ENCODE data around the gene HOXD9.

Gene HOXD9

GRCh38 chr2:176117162-176117822 lies 5.2 kb upstream of the HOXD9 start:
- Histone ChIP-seq H2AK5ac (ENCODE audit: low read length) (no peak overlapping the region), H3K79me2 (ENCODE audit: control insufficient read depth, insufficient read depth, low read length) (no peaks in the 10 kb centered on the region), H3K4me1 (ENCODE audit: control insufficient read depth, low read depth, low read length) (no peaks in the 10 kb centered on the region), H3K4ac (ENCODE audit: low read depth, low read length) (no peak overlapping the region), H3K79me1 (ENCODE audit: low read length) (no peaks in the 10 kb centered on the region), H3K56ac (ENCODE audit: low read length) (no peak overlapping the region), H2BK5ac (ENCODE audit: low read length) (no peak overlapping the region), H3K27ac (ENCODE audit: low read depth, low read length) (no peak overlapping the region), H3K23ac (ENCODE audit: low read length) (no peak overlapping the region), H4K8ac (ENCODE audit: low read depth, low read length) (no peak overlapping the region), H2BK15ac (replicated peaks; ENCODE audit: low read depth) (no peak overlapping the region), H3K36me3 (ENCODE audit: control insufficient read depth, insufficient read depth, low read length) (no peaks in the 10 kb centered on the region), H3K4me2 (ENCODE audit: low read length) (no peak overlapping the region), H3K18ac (ENCODE audit: low read length) (no peak overlapping the region), H2BK120ac (ENCODE audit: low read depth, low read length) (no peak overlapping the region), H3K9ac (ENCODE audit: low read length) (no peak overlapping the region), H3K27me3 (ENCODE audit: insufficient read depth, low read length, poor library complexity) (peaks cover 92% of the 10 kb centered on the region), H3K4me3 (ENCODE audit: low read length) (peak overlapping the region; percentile 3), H4K5ac (ENCODE audit: low read length) (no peak overlapping the region)
- WGBS (ENCODE audit: extremely low coverage, insufficient coverage, low lambda C conversion rate), result no CpG with 5 or more reads among the region's 40 CpGs
- no peak for DNase-seq

GRCh38 chr2:176117823-176118371 lies 4.6 kb upstream of the HOXD9 start:
- Histone ChIP-seq H3K4me2 (ENCODE audit: low read length) (no peak overlapping the region), H3K4ac (ENCODE audit: low read depth, low read length) (no peak overlapping the region), H2BK15ac (replicated peaks; ENCODE audit: low read depth) (no peak overlapping the region), H2AK5ac (ENCODE audit: low read length) (no peak overlapping the region), H3K56ac (ENCODE audit: low read length) (no peak overlapping the region), H3K27ac (ENCODE audit: low read depth, low read length) (no peak overlapping the region), H3K79me2 (ENCODE audit: control insufficient read depth, insufficient read depth, low read length) (no peaks in the 10 kb centered on the region), H3K4me3 (ENCODE audit: low read length) (no peak overlapping the region), H3K23ac (ENCODE audit: low read length) (no peak overlapping the region), H3K79me1 (ENCODE audit: low read length) (no peaks in the 10 kb centered on the region), H3K9ac (ENCODE audit: low read length) (no peak overlapping the region), H3K4me1 (ENCODE audit: control insufficient read depth, low read depth, low read length) (no peaks in the 10 kb centered on the region), H4K5ac (ENCODE audit: low read length) (no peak overlapping the region), H2BK120ac (ENCODE audit: low read depth, low read length) (no peak overlapping the region), H4K8ac (ENCODE audit: low read depth, low read length) (no peak overlapping the region), H2BK5ac (ENCODE audit: low read length) (no peak overlapping the region), H3K27me3 (ENCODE audit: insufficient read depth, low read length, poor library complexity) (peaks cover 91% of the 10 kb centered on the region), H3K18ac (ENCODE audit: low read length) (no peak overlapping the region), H3K36me3 (ENCODE audit: control insufficient read depth, insufficient read depth, low read length) (no peaks in the 10 kb centered on the region)
- no peak for DNase-seq
- WGBS (ENCODE audit: extremely low coverage, insufficient coverage, low lambda C conversion rate), result no CpG with 5 or more reads among the region's 11 CpGs

- Histone ChIP-seq H4K8ac (ENCODE audit: low read depth, low read length) (no peak overlapping the region), H4K5ac (ENCODE audit: low read length) (no peak overlapping the region), H3K9ac (ENCODE audit: low read length) (no peak overlapping the region), H3K36me3 (ENCODE audit: control insufficient read depth, insufficient read depth, low read length) (no peaks in the 10 kb centered on the region), H3K56ac (ENCODE audit: low read length) (no peak overlapping the region), H3K79me1 (ENCODE audit: low read length) (no peaks in the 10 kb centered on the region), H3K27ac (ENCODE audit: low read depth, low read length) (no peak overlapping the region), H2AK5ac (ENCODE audit: low read length) (no peak overlapping the region), H3K4me1 (ENCODE audit: control insufficient read depth, low read depth, low read length) (no peaks in the 10 kb centered on the region), H3K4ac (ENCODE audit: low read depth, low read length) (no peak overlapping the region), H2BK5ac (ENCODE audit: low read length) (no peak overlapping the region), H2BK120ac (ENCODE audit: low read depth, low read length) (no peak overlapping the region), H3K4me3 (ENCODE audit: low read length) (no peak overlapping the region), H3K79me2 (ENCODE audit: control insufficient read depth, insufficient read depth, low read length) (no peaks in the 10 kb centered on the region), H3K18ac (ENCODE audit: low read length) (no peak overlapping the region), H2BK15ac (replicated peaks; ENCODE audit: low read depth) (no peak overlapping the region), H3K23ac (ENCODE audit: low read length) (no peak overlapping the region), H3K27me3 (ENCODE audit: insufficient read depth, low read length, poor library complexity) (peaks cover 92% of the 10 kb centered on the region), H3K4me2 (ENCODE audit: low read length) (no peak overlapping the region)
- DNase-seq, result peak; percentile 84
- WGBS (ENCODE audit: extremely low coverage, insufficient coverage, low lambda C conversion rate), result no CpG with 5 or more reads among the region's 24 CpGs
Measured at GRCh38 chr2:176118601-176119339, 3.7 kb upstream of the HOXD9 start.

- Histone ChIP-seq H2BK15ac (replicated peaks; ENCODE audit: low read depth) (no peak overlapping the region), H3K9ac (ENCODE audit: low read length) (no peak overlapping the region), H3K79me2 (ENCODE audit: control insufficient read depth, insufficient read depth, low read length) (no peaks in the 10 kb centered on the region), H3K27ac (ENCODE audit: low read depth, low read length) (no peak overlapping the region), H4K5ac (ENCODE audit: low read length) (no peak overlapping the region), H3K27me3 (ENCODE audit: insufficient read depth, low read length, poor library complexity) (peaks cover 94% of the 10 kb centered on the region), H3K79me1 (ENCODE audit: low read length) (no peaks in the 10 kb centered on the region), H3K18ac (ENCODE audit: low read length) (no peak overlapping the region), H3K36me3 (ENCODE audit: control insufficient read depth, insufficient read depth, low read length) (no peaks in the 10 kb centered on the region), H2AK5ac (ENCODE audit: low read length) (no peak overlapping the region), H3K4me1 (ENCODE audit: control insufficient read depth, low read depth, low read length) (no peaks in the 10 kb centered on the region), H2BK5ac (ENCODE audit: low read length) (no peak overlapping the region), H2BK120ac (ENCODE audit: low read depth, low read length) (no peak overlapping the region), H3K4me2 (ENCODE audit: low read length) (no peak overlapping the region), H3K23ac (ENCODE audit: low read length) (peak overlapping the region; percentile 73), H3K4me3 (ENCODE audit: low read length) (no peak overlapping the region), H3K56ac (ENCODE audit: low read length) (no peak overlapping the region), H3K4ac (ENCODE audit: low read depth, low read length) (no peak overlapping the region), H4K8ac (ENCODE audit: low read depth, low read length) (no peak overlapping the region)
- WGBS (ENCODE audit: extremely low coverage, insufficient coverage, low lambda C conversion rate), result no CpG with 5 or more reads among the region's 13 CpGs
- no peak for DNase-seq
Measured at GRCh38 chr2:176120364-176121189, 1.9 kb upstream of the HOXD9 start.

- Histone ChIP-seq H2BK120ac (ENCODE audit: low read depth, low read length) (no peak overlapping the region), H3K27ac (ENCODE audit: low read depth, low read length) (no peak overlapping the region), H3K79me1 (ENCODE audit: low read length) (no peaks in the 10 kb centered on the region), H3K23ac (ENCODE audit: low read length) (no peak overlapping the region), H4K5ac (ENCODE audit: low read length) (no peak overlapping the region), H4K8ac (ENCODE audit: low read depth, low read length) (no peak overlapping the region), H3K18ac (ENCODE audit: low read length) (no peak overlapping the region), H3K56ac (ENCODE audit: low read length) (no peak overlapping the region), H3K36me3 (ENCODE audit: control insufficient read depth, insufficient read depth, low read length) (no peaks in the 10 kb centered on the region), H3K4me3 (ENCODE audit: low read length) (no peak overlapping the region), H3K4me2 (ENCODE audit: low read length) (no peak overlapping the region), H3K4me1 (ENCODE audit: control insufficient read depth, low read depth, low read length) (no peaks in the 10 kb centered on the region), H3K4ac (ENCODE audit: low read depth, low read length) (no peak overlapping the region), H2BK5ac (ENCODE audit: low read length) (no peak overlapping the region), H3K27me3 (ENCODE audit: insufficient read depth, low read length, poor library complexity) (peaks cover 92% of the 10 kb centered on the region), H3K79me2 (ENCODE audit: control insufficient read depth, insufficient read depth, low read length) (no peaks in the 10 kb centered on the region), H2BK15ac (replicated peaks; ENCODE audit: low read depth) (no peak overlapping the region), H2AK5ac (ENCODE audit: low read length) (no peak overlapping the region), H3K9ac (ENCODE audit: low read length) (no peak overlapping the region)
- no CpG with 5 or more reads among the region's 53 CpGs for WGBS (ENCODE audit: extremely low coverage, insufficient coverage, low lambda C conversion rate)
- DNase-seq, result no peak
Measured at GRCh38 chr2:176121190-176122051, 1.1 kb upstream of the HOXD9 start.
